Tongue (tissue), 2 donors: ENCODE measurements around the gene PCNX3. TPM values are rescaled to one million over a fixed set of nuclear protein-coding genes. Genes with fewer than 3 reads are reported as not detected.

Experiments
- DNase-seq: peaks from one replicate; pipeline ENCODE4 v3.0.0-alpha.2; 2015
- total RNA-seq: library from RNA; depleted of rRNA; stranded (reverse); fragments of >200 nt; gene quantifications from one replicate; pipeline ENCODE4 v1.2.3, GENCODE V29; 2014

PCNX3 gene
- total RNA-seq, 1 donor from 2014 or later = 15.8 TPM

GRCh38 chr11:65599216-65599954, 16.2 kb upstream of the PCNX3 start:
- no peak for DNase-seq

GRCh38 chr11:65599955-65600246, 15.7 kb upstream of the PCNX3 start:
- DNase-seq = no peak

- DNase-seq = no peak
Measured at GRCh38 chr11:65604258-65604657, 11.3 kb upstream of the PCNX3 start.

- peak; percentile 98 for DNase-seq
Measured at GRCh38 chr11:65606876-65607613, 8.5 kb upstream of the PCNX3 start.

- no peak for DNase-seq
Measured at GRCh38 chr11:65607614-65608426, 7.8 kb upstream of the PCNX3 start.

- no peak for DNase-seq
Measured at GRCh38 chr11:65609229-65609628, 6.3 kb upstream of the PCNX3 start.

- no peak for DNase-seq
Measured at GRCh38 chr11:65609665-65610064, 5.9 kb upstream of the PCNX3 start.

- DNase-seq = no peak
Measured at GRCh38 chr11:65610404-65610803, 5.2 kb upstream of the PCNX3 start.

- DNase-seq = no peak
Measured at GRCh38 chr11:65611028-65611757, 4.4 kb upstream of the PCNX3 start.

- DNase-seq = no peak
Measured at GRCh38 chr11:65611758-65612603, 3.6 kb upstream of the PCNX3 start.

- DNase-seq = no peak
Measured at GRCh38 chr11:65612691-65613090, 2.9 kb upstream of the PCNX3 start.

GRCh38 chr11:65613091-65613928, 2.3 kb upstream of the PCNX3 start:
- no peak for DNase-seq

GRCh38 chr11:65615950-65616574, 486 bp downstream of the PCNX3 start:
- peak; percentile 35 for DNase-seq

- no peak for DNase-seq
Measured at GRCh38 chr11:65616575-65617001, 1.0 kb downstream of the PCNX3 start.

- DNase-seq = no peak
Measured at GRCh38 chr11:65617136-65617850, 1.7 kb downstream of the PCNX3 start.

GRCh38 chr11:65617990-65618751, 2.6 kb downstream of the PCNX3 start:
- DNase-seq = no peak

- DNase-seq = no peak
Measured at GRCh38 chr11:65618763-65619162, 3.2 kb downstream of the PCNX3 start.

GRCh38 chr11:65619281-65619928, 3.8 kb downstream of the PCNX3 start:
- DNase-seq = no peak
